DOHH2 (cell line): ENCODE data around the gene PHF2.

Experiments
- H3F3A ChIP-seq: fragments of 200-600 bp; sonication (generic), shearing (Covaris generic); 2 replicates; pipeline ENCODE4 v1.6.0; 2016; ENCODE audit warnings: antibody characterized with exemption, mild to moderate bottlenecking; ENCODE audit not compliant: control insufficient read depth, insufficient read depth
- H3K27ac ChIP-seq: fragments of 200-600 bp; sonication (generic); 2 replicates; pipeline ENCODE4 v1.5.1; 2014; ENCODE audit warnings: low read depth, mild to moderate bottlenecking, low read length, moderate library complexity
- H3K27me3 ChIP-seq: fragments of 200-600 bp; sonication (generic); 2 replicates; pipeline ENCODE4 v1.6.1; 2014; ENCODE audit warnings: mild to moderate bottlenecking, low read length, mixed read lengths; ENCODE audit not compliant: control insufficient read depth
- H3K36me3 ChIP-seq: fragments of 200-600 bp; sonication (generic); 2 replicates; pipeline ENCODE4 v1.6.1; 2014; ENCODE audit warnings: mild to moderate bottlenecking, low read length, moderate library complexity, mixed read lengths; ENCODE audit not compliant: control insufficient read depth
- H3K4me1 ChIP-seq: fragments of 200-600 bp; sonication (generic); 2 replicates; pipeline ENCODE4 v1.6.1; 2014; ENCODE audit warnings: mild to moderate bottlenecking, low read length, mixed read lengths; ENCODE audit not compliant: control insufficient read depth
- H3K4me2 ChIP-seq: fragments of 200-600 bp; sonication (generic); 2 replicates; pipeline ENCODE4 v1.6.0; 2014; ENCODE audit warnings: mild to moderate bottlenecking, low read length, moderate library complexity
- H3K4me3 ChIP-seq: fragments of 200-600 bp; sonication (generic); 2 replicates; pipeline ENCODE4 v1.5.1; 2014; ENCODE audit warnings: mild to moderate bottlenecking, low read length, mixed read lengths
- H3K79me2 ChIP-seq: fragments of 200-600 bp; sonication (generic); 2 replicates; pipeline ENCODE4 v1.6.1; 2014; ENCODE audit warnings: mild to moderate bottlenecking, low read length, mixed read lengths; ENCODE audit not compliant: control insufficient read depth
- H3K9me2 ChIP-seq: fragments of 200-600 bp; sonication (generic); replicated peaks from 2 replicates; pipeline ENCODE4 v1.6.1; 2014; ENCODE audit warnings: mild to moderate bottlenecking, low read length, mixed read lengths; ENCODE audit not compliant: control insufficient read depth
- H3K9me3 ChIP-seq: fragments of 200-600 bp; sonication (generic); 2 replicates; pipeline ENCODE4 v1.6.1; 2014; ENCODE audit warnings: antibody characterized with exemption, low read length, mixed read lengths; ENCODE audit not compliant: control insufficient read depth, insufficient read depth
- H4K20me1 ChIP-seq: fragments of 200-600 bp; sonication (generic); 2 replicates; pipeline ENCODE4 v1.6.0; 2014; ENCODE audit warnings: low read depth, mild to moderate bottlenecking, antibody characterized with exemption, low read length, moderate library complexity; ENCODE audit not compliant: control insufficient read depth, insufficient read depth
- CTCF ChIP-seq: fragments of 200-600 bp; sonication (generic); IDR thresholded peaks from one replicate; pipeline ENCODE4 v1.5.1; 2014; ENCODE audit warnings: antibody characterized with exemption, mild to moderate bottlenecking, low read depth, low read length; ENCODE audit not compliant: poor library complexity, severe bottlenecking
- EZH2phosphoT487 ChIP-seq: fragments of 200-600 bp; sonication (generic); IDR thresholded peaks from 2 replicates; pipeline ENCODE4 v1.6.1; 2017; ENCODE audit warnings: borderline replicate concordance, mild to moderate bottlenecking, antibody characterized with exemption, low read length, moderate library complexity, mixed read lengths

The PHF2 gene

GRCh38 chr9:93595861-93596365 is 19.5 kb downstream of the PHF2 start:
- no peak overlapping the region for H3K4me2 ChIP-seq
- H3K9me3 ChIP-seq = no peaks in the 10 kb centered on the region
- no peaks in the 10 kb centered on the region for H3K9me2 ChIP-seq
- H3K79me2 ChIP-seq = peaks cover 63% of the 10 kb centered on the region
- H3K27ac ChIP-seq = no peak overlapping the region
- peaks cover 15% of the 10 kb centered on the region; the same call in 1 of the 2 replicates for H4K20me1 ChIP-seq
- peaks cover 10% of the 10 kb centered on the region; the same call in 1 of the 2 replicates for H3K4me1 ChIP-seq
- H3K27me3 ChIP-seq = no peaks in the 10 kb centered on the region
- no peaks in the 10 kb centered on the region for H3F3A ChIP-seq
- TF ChIP-seq EZH2phosphoT487 (no peak), CTCF (no peak)
- H3K4me3 ChIP-seq = no peak overlapping the region
- H3K36me3 ChIP-seq = no peaks in the 10 kb centered on the region

DNA sequence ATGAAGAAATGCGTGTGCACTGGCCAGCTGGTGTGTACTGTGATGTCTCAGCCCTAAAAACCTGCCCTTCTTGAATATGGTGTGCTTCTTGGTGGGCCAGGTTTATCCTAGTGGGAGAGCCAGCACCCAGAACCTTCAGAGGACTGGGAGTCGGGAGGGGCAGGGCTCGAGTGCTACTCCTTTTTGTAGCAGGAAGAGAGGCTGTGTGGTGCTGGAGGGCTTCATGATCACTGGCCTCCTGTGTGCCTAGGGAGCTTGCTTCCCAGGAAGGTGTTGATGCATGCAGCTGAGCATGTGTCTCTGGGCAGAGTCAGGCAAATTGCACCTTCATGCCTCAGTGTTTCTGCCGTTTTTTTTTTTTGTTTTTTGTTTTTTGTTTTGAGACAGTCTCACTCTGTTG is 20.0 kb downstream of the PHF2 start:
- H3K79me2 ChIP-seq = peaks cover 63% of the 10 kb centered on the region
- no peaks in the 10 kb centered on the region for H3K36me3 ChIP-seq
- peaks cover 15% of the 10 kb centered on the region; the same call in 1 of the 2 replicates for H4K20me1 ChIP-seq
- H3K9me2 ChIP-seq = no peaks in the 10 kb centered on the region
- H3K27ac ChIP-seq = no peak overlapping the region
- H3K4me1 ChIP-seq = peaks cover 10% of the 10 kb centered on the region; the same call in 1 of the 2 replicates
- TF ChIP-seq CTCF (no peak), EZH2phosphoT487 (no peak)
- H3F3A ChIP-seq = no peaks in the 10 kb centered on the region
- H3K9me3 ChIP-seq = no peaks in the 10 kb centered on the region
- H3K4me2 ChIP-seq = no peak overlapping the region
- H3K4me3 ChIP-seq = no peak overlapping the region
- H3K27me3 ChIP-seq = no peaks in the 10 kb centered on the region

DNA sequence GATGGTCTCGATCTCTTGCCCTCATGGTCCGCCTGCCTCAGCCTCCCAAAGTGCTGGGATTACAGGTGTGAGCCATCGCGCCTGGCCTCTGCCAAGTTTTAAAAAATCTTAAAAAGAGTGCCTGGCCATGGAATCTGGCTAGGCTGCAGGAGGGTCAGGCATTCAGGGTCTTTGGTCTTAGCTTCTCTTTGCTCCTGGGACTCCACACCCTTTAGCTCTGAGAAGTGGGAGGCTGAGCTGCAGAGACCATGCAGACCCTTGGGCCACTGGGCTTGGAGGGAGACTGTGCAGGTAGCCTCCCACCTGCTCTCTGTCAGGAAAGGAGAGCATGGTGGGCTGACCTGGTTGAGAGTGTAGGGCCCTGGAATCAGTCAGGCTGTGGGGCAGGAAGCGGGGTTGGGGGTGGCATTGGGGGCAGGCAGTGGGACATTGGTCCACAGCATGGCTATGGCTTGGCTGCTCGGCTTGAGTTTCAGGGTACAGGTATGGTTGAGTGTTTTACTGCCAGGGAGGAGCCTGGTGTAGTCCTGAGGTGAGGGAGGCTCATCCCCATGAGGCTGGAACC is 20.8 kb downstream of the PHF2 start:
- no peak overlapping the region for H3K4me3 ChIP-seq
- H3K79me2 ChIP-seq = peaks cover 61% of the 10 kb centered on the region
- TF ChIP-seq CTCF (no peak), EZH2phosphoT487 (no peak)
- H3K4me1 ChIP-seq = peaks cover 10% of the 10 kb centered on the region; the same call in 1 of the 2 replicates
- H3K27me3 ChIP-seq = no peaks in the 10 kb centered on the region
- H3K27ac ChIP-seq = no peak overlapping the region
- H4K20me1 ChIP-seq = peaks cover 12% of the 10 kb centered on the region; the same call in 1 of the 2 replicates
- H3K36me3 ChIP-seq = no peaks in the 10 kb centered on the region
- H3K4me2 ChIP-seq = no peak overlapping the region
- H3K9me2 ChIP-seq = no peaks in the 10 kb centered on the region
- H3K9me3 ChIP-seq = no peaks in the 10 kb centered on the region
- no peaks in the 10 kb centered on the region for H3F3A ChIP-seq
